Ectodermal cell (in vitro differentiated cells): ENCODE data around the gene PARD3B. TPM values are rescaled to one million over a fixed set of nuclear protein-coding genes. Genes with fewer than 3 reads are reported as not detected.

Experiments
- H3K27ac ChIP-seq: 2 replicates; pipeline ENCODE4 v1.7.0; 2013; ENCODE audit warnings: mild to moderate bottlenecking, low read depth, low read length; ENCODE audit not compliant: insufficient read depth, poor library complexity, severe bottlenecking
- H3K27me3 ChIP-seq: 2 replicates; pipeline ENCODE4 v1.7.0; 2013; ENCODE audit warnings: mild to moderate bottlenecking, low read length; ENCODE audit not compliant: insufficient read depth, control insufficient read depth, poor library complexity, severe bottlenecking
- H3K36me3 ChIP-seq: one replicate; pipeline ENCODE4 v1.7.0; 2013; ENCODE audit warnings: low read length; ENCODE audit not compliant: control insufficient read depth, insufficient read depth
- H3K4me1 ChIP-seq: one replicate; pipeline ENCODE4 v1.7.0; 2013; ENCODE audit warnings: low read length; ENCODE audit not compliant: control insufficient read depth, insufficient read depth
- H3K4me3 ChIP-seq: 2 replicates; pipeline ENCODE4 v1.7.0; 2013; ENCODE audit warnings: low read depth, low read length, control low read depth; ENCODE audit not compliant: insufficient read depth
- H3K9me3 ChIP-seq: 2 replicates; pipeline ENCODE4 v1.7.0; 2013; ENCODE audit warnings: mild to moderate bottlenecking, low read length, moderate library complexity; ENCODE audit not compliant: control insufficient read depth
- WGBS, 2 experiments: methylation state at CpG; one replicate each; pipeline ENCODE4 v1.1.7; 2013; ENCODE audit warnings: missing lambda C conversion rate in 2 of 2; 5-methylcytosine and 5-hydroxymethylcytosine counted together
- polyA plus RNA-seq, 4 experiments: library from polyadenylated mRNA; stranded (reverse); fragments of 50-300 nt; gene quantifications; one replicate each; pipeline ENCODE4 v1.2.3, GENCODE V29; 2013

The PARD3B gene, protein sequence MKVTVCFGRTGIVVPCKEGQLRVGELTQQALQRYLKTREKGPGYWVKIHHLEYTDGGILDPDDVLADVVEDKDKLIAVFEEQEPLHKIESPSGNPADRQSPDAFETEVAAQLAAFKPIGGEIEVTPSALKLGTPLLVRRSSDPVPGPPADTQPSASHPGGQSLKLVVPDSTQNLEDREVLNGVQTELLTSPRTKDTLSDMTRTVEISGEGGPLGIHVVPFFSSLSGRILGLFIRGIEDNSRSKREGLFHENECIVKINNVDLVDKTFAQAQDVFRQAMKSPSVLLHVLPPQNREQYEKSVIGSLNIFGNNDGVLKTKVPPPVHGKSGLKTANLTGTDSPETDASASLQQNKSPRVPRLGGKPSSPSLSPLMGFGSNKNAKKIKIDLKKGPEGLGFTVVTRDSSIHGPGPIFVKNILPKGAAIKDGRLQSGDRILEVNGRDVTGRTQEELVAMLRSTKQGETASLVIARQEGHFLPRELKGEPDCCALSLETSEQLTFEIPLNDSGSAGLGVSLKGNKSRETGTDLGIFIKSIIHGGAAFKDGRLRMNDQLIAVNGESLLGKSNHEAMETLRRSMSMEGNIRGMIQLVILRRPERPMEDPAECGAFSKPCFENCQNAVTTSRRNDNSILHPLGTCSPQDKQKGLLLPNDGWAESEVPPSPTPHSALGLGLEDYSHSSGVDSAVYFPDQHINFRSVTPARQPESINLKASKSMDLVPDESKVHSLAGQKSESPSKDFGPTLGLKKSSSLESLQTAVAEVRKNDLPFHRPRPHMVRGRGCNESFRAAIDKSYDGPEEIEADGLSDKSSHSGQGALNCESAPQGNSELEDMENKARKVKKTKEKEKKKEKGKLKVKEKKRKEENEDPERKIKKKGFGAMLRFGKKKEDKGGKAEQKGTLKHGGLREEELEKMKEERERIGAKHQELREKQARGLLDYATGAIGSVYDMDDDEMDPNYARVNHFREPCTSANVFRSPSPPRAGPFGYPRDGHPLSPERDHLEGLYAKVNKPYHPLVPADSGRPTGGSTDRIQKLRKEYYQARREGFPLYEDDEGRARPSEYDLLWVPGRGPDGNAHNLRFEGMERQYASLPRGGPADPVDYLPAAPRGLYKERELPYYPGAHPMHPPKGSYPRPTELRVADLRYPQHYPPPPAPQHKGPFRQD (N-terminal part only)
- 4.1 TPM for polyA plus RNA-seq (2013, experiment 1 of 4)
- 3.9 TPM for polyA plus RNA-seq (2013, experiment 2 of 4)
- 3.4 TPM for polyA plus RNA-seq (2013, experiment 3 of 4)
- polyA plus RNA-seq (2013, experiment 4 of 4), result 3.4 TPM

DNA sequence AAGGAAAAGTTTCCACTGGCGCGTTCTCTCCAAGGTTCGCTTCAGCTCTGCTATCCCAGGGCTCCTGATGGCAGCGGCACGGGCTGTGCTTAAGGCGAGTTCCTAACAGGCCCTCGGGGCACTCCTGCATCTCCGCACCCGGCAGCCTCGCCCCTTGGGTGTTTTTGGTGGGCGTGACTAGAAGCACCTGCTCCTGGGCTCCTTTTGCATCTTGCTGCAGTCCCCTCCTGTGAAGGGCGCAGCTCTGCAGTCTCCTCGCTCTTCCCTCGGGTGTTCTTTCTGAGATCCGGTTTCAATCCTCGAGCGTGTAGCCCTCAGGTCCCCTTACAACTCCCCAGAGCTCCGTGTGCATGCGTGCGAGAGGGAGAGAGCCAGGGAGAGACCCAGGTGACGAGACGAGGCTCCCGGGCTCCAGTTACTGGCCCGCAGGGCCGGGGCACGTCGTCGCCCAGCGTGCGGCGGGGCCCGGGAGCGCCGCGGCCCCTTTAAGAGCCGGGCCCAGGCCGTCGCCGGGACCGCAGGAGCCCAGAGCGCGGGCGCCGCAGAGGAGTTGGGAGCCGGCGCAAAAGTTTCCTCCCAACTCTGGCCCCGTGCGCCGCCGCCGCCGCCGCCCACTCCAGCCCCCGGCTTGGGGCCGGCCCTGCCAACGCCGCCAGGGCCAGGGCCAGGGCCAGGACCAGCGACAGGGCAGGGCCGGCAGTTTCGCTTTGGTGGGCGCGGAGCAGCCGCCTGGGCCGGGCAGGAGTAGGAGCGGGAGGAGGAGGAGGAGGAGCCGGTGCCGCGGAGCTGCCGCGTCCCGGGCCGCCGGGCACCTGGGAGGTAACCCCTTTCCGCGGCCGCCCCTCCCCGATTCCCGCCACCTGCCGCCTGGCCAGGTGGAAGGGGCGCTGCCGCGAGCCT, at the start of gene PARD3B:
Gene PARD3B (plus strand): TSS at position 515 of the 900 bp plus-strand sequence. CDS start 525 bp downstream, outside the sequence.
- Histone ChIP-seq H3K36me3 (no peaks in the 10 kb centered on the region), H3K4me3 (peak within 1 kb of the TSS; percentile 68), H3K9me3 (no peaks in the 10 kb centered on the region), H3K27me3 (peaks cover 46% of the 10 kb centered on the region), H3K4me1 (peaks cover 6% of the 10 kb centered on the region), H3K27ac (no peak within 1 kb of the TSS)
- WGBS, 2 experiments, result 1% methylated on average over 82 of the region's 82 CpGs

DNA sequence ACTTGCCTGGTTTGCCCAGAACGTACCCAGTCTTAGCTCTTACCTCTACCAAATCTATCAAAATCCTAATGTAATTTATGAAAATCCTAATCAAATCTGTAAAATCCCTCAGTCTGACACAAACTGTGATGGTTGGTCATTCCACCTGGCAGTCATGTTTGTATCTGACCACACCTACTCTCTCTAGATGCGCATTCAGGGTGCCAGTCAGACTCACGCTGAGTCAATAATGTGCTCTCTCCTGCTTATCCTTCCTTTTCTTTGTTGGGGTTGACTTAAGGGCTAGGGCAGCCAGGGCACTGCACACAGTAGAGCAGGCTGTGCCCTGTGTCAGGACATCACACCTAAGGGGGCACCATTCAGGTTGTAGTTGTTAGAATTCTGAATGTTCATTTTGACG, 48.5 kb upstream of the PARD3B start:
- H3K27me3 ChIP-seq, result no peaks in the 10 kb centered on the region
- 91 to 95% methylated on average over 3 to 4 of the region's 4 CpGs for WGBS, 2 experiments
- H3K4me1 ChIP-seq, result no peaks in the 10 kb centered on the region
- no peaks in the 10 kb centered on the region for H3K9me3 ChIP-seq
- H3K36me3 ChIP-seq, result no peaks in the 10 kb centered on the region
- H3K4me3 ChIP-seq, result no peak overlapping the region
- no peak overlapping the region for H3K27ac ChIP-seq

DNA sequence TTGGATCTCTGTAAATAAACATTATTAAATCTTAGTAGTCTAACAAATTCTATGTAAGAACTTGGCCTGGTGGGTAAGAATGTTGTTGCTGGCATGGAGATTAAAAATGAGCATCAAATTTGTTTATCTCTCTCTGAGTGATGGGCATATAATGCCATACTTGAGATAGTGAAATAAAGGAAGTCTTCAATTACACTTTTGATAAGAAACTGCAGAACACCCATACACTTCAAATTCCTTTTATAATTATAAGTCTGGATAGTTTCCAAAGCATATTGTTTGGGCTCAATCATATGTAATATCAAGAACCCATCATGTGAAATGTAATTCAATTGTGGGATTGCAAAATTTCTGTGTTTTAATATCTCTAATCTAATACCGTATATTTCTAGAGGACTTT, 47.4 kb upstream of the PARD3B start:
- H3K27me3 ChIP-seq, result no peaks in the 10 kb centered on the region
- no peak overlapping the region for H3K4me3 ChIP-seq
- no peaks in the 10 kb centered on the region for H3K4me1 ChIP-seq
- no peak overlapping the region for H3K27ac ChIP-seq
- no peaks in the 10 kb centered on the region for H3K9me3 ChIP-seq
- WGBS, 2 experiments, result 90 to 100% methylated on average over 1 of the region's 1 CpG
- H3K36me3 ChIP-seq, result no peaks in the 10 kb centered on the region

DNA sequence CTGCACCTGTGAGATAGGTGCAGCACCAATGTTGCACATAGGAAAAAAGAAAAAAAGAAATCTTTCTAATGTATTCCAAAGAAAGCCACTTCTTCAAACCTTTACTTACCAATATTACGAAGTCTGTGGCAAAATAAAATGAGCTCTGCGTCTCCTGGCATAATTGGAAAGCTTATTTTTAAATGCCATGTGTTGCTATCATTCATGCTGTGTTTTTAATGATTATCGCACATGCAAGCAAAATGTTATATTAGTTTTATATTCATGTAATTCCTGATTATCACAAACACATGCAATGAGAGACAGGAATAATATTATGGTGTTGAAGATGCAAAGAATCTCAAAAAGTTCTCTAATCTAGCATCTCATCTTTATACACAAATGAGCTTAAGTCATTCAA, 47.0 kb upstream of the PARD3B start:
- no peaks in the 10 kb centered on the region for H3K27me3 ChIP-seq
- H3K9me3 ChIP-seq, result no peaks in the 10 kb centered on the region
- 93 to 100% methylated on average over 2 of the region's 3 CpGs for WGBS, 2 experiments
- H3K27ac ChIP-seq, result no peak overlapping the region
- no peak overlapping the region for H3K4me3 ChIP-seq
- H3K36me3 ChIP-seq, result no peaks in the 10 kb centered on the region
- H3K4me1 ChIP-seq, result no peaks in the 10 kb centered on the region

DNA sequence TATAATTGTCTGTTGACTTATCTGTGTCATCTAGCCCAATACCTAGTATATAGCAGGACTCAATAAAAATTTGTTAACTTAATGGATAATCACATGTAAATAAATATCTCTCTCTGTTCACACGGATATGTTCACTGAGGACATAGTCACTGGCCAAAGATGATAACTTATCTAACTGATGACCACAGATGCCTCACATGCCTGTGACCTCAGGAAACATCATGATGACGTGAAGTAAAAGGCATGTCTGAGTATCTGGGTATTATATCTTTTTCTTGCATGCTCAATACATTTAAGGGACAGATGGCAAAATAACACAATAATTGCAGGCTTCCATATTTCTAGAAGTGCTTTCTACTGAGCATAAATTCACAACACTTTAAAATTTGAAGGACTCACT, 41.4 kb upstream of the PARD3B start:
- H3K9me3 ChIP-seq, result no peaks in the 10 kb centered on the region
- no peaks in the 10 kb centered on the region for H3K27me3 ChIP-seq
- H3K4me3 ChIP-seq, result no peak overlapping the region
- no peaks in the 10 kb centered on the region for H3K36me3 ChIP-seq
- 92 to 100% methylated on average over 2 of the region's 2 CpGs for WGBS, 2 experiments
- no peak overlapping the region for H3K27ac ChIP-seq
- no peaks in the 10 kb centered on the region for H3K4me1 ChIP-seq

DNA sequence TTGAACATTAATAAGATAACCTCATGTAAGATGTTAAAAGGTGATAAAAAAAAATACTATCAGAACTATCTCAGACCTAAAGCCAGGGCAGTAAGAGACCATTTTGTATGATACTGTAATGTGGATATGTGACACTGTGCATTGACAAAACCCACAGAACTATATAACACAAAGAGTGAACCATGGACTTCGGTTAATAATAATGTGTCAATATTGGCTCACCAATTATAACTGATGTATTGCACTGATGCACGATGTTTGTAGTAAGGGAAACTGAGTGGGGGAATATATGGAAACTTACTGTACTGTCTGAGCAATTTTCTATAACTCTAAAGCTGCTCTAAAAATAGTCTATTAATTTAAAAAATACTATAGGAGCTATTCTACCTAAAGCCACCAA, 40.7 kb upstream of the PARD3B start:
- Histone ChIP-seq H3K4me1 (no peaks in the 10 kb centered on the region), H3K9me3 (no peaks in the 10 kb centered on the region), H3K4me3 (no peak overlapping the region), H3K27me3 (no peaks in the 10 kb centered on the region), H3K36me3 (no peaks in the 10 kb centered on the region), H3K27ac (no peak overlapping the region)
- 97% methylated on average over 2 of the region's 2 CpGs; no CpG with 5 or more reads in 1 of the 2 experiments for WGBS, 2 experiments

DNA sequence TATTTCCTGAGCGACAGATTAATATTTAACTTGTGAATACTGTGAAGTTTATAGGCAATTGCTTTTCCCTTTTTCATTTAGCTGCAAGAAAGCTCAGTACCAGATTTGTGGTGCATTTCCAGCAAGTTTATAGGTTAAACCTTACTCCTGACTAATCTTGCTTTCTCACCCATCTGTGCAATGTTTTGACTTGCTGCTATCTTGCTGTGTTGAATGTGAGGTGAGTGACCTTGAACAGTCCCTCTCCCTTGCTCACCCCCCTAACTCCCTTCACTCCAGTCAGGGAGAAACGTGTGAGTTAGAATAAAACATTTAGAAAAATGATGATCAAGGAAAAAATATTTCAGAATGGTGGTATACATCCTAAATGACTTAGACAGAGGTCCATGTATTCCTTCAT, 39.8 kb upstream of the PARD3B start:
- no peaks in the 10 kb centered on the region for H3K27me3 ChIP-seq
- no peaks in the 10 kb centered on the region for H3K4me1 ChIP-seq
- H3K27ac ChIP-seq, result no peak overlapping the region
- no peak overlapping the region for H3K4me3 ChIP-seq
- 90 to 93% methylated on average over 1 of the region's 2 CpGs for WGBS, 2 experiments
- H3K36me3 ChIP-seq, result no peaks in the 10 kb centered on the region
- no peaks in the 10 kb centered on the region for H3K9me3 ChIP-seq

DNA sequence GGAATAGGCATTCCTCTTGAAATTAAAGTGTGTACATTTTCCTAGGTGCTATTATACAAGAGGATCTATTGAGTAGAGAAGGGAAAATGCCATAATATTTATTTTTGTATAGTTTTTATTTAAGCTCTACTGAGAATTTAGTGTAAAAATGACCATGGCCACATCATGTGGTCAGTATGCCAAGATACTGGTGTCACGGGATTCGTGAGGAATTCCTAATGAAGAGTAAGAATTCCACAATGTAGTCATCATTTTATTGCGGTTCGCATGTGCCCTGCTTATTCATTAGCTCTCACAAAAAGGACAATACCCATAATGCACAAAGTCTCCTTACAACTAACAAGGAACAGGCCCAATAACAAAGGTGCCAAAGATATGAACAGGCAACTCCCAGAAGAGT, 39.3 kb upstream of the PARD3B start:
- H3K27me3 ChIP-seq, result no peaks in the 10 kb centered on the region
- H3K27ac ChIP-seq, result no peak overlapping the region
- no peaks in the 10 kb centered on the region for H3K9me3 ChIP-seq
- no peaks in the 10 kb centered on the region for H3K36me3 ChIP-seq
- WGBS, 2 experiments, result 92 to 94% methylated on average over 4 of the region's 4 CpGs
- no peak overlapping the region for H3K4me3 ChIP-seq
- no peaks in the 10 kb centered on the region for H3K4me1 ChIP-seq

DNA sequence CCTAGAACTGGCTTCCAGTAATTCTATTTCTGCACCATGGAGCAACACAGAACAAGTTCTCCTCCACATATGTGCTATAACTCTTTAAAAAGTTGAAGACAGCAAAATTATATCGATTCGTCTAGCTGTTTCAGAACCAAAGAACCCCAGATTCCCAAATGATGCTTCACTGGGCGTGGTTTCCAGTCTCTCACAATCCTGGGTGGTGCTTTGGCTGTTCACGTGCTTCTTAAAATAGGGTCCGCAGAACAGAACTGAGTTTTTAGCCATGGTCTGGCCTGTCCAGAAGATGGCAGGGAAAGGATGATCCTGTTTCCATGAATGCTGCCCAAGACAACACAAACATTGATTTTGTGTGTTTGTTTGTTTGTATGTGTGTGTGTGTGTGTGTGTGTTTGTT, 37.6 kb upstream of the PARD3B start:
- no peak overlapping the region for H3K4me3 ChIP-seq
- no peaks in the 10 kb centered on the region for H3K4me1 ChIP-seq
- 95 to 96% methylated on average over 5 of the region's 5 CpGs for WGBS, 2 experiments
- H3K9me3 ChIP-seq, result no peaks in the 10 kb centered on the region
- H3K36me3 ChIP-seq, result no peaks in the 10 kb centered on the region
- no peak overlapping the region for H3K27ac ChIP-seq
- no peaks in the 10 kb centered on the region for H3K27me3 ChIP-seq
